Measurements from ENCODE around the gene MRTFA.

DNA sequence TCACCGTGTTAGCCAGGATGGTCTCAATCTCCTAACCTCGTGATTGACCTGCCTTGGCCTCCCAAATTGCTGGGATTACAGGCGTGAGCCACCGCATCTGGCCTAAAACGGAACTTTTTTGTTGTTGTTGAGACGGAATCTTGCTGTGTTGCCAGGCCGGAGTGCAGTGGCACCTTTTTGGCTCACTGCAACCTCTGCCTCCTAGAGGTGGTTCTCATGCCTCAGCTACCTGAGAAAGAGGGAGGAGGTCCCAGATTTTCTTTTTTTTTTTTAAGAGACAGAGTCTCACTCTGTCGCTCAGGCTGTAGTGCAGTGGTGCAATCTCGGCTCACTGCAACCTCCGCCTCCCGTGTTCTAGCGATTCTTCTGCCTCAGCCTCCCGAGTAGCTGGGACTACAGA, 34.9 kb upstream of the MRTFA start:
- TF ChIP-seq RXRA (CRISPR knock-in tag; IDR thresholded peaks at IDR 0.05): no peak
- TF ChIP-seq, protein P1, sequence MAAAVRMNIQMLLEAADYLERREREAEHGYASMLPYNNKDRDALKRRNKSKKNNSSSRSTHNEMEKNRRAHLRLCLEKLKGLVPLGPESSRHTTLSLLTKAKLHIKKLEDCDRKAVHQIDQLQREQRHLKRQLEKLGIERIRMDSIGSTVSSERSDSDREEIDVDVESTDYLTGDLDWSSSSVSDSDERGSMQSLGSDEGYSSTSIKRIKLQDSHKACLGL (CRISPR knock-in tag; IDR thresholded peaks at IDR 0.05): no peak
- TF ChIP-seq, protein P2, sequence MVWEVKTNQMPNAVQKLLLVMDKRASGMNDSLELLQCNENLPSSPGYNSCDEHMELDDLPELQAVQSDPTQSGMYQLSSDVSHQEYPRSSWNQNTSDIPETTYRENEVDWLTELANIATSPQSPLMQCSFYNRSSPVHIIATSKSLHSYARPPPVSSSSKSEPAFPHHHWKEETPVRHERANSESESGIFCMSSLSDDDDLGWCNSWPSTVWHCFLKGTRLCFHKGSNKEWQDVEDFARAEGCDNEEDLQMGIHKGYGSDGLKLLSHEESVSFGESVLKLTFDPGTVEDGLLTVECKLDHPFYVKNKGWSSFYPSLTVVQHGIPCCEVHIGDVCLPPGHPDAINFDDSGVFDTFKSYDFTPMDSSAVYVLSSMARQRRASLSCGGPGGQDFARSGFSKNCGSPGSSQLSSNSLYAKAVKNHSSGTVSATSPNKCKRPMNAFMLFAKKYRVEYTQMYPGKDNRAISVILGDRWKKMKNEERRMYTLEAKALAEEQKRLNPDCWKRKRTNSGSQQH (CRISPR knock-in tag; IDR thresholded peaks at IDR 0.05; ENCODE audit: low read depth): no peak
- no peak for TF ChIP-seq POLR2AphosphoS5 (IDR thresholded peaks at IDR 0.05; ENCODE audit: low read depth, low read length)
- TF ChIP-seq, protein P3, sequence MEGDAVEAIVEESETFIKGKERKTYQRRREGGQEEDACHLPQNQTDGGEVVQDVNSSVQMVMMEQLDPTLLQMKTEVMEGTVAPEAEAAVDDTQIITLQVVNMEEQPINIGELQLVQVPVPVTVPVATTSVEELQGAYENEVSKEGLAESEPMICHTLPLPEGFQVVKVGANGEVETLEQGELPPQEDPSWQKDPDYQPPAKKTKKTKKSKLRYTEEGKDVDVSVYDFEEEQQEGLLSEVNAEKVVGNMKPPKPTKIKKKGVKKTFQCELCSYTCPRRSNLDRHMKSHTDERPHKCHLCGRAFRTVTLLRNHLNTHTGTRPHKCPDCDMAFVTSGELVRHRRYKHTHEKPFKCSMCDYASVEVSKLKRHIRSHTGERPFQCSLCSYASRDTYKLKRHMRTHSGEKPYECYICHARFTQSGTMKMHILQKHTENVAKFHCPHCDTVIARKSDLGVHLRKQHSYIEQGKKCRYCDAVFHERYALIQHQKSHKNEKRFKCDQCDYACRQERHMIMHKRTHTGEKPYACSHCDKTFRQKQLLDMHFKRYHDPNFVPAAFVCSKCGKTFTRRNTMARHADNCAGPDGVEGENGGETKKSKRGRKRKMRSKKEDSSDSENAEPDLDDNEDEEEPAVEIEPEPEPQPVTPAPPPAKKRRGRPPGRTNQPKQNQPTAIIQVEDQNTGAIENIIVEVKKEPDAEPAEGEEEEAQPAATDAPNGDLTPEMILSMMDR (CRISPR knock-in tag; IDR thresholded peaks at IDR 0.05): no peak
- no peak for TF ChIP-seq ZNF7 (CRISPR knock-in tag; IDR thresholded peaks at IDR 0.05)
- TF ChIP-seq ZNF337 (CRISPR knock-in tag; IDR thresholded peaks at IDR 0.05; ENCODE audit: borderline replicate concordance, low read depth): no peak

All from HepG2 (cell line).